Sigmoid colon (tissue), 7 donors: ENCODE data around the gene NCKAP5L. TPM values are rescaled to one million over a fixed set of nuclear protein-coding genes. Genes with fewer than 3 reads are reported as not detected.

Experiments
- DNase-seq: peaks from one replicate; pipeline ENCODE4 v3.0.0-alpha.2; 2019
- H3K27ac ChIP-seq, 4 donors: fragments of 200-600 bp; sonication (generic); one replicate each; pipeline ENCODE4 v1.5.1; 2016 to 2019; ENCODE audit warnings: mild to moderate bottlenecking in 1 of 4
- H3K27me3 ChIP-seq, 3 donors: fragments of 200-600 bp; sonication (generic); one replicate each; pipeline ENCODE4 v1.5.1; 2019; ENCODE audit warnings: mild to moderate bottlenecking in 1 of 3
- H3K36me3 ChIP-seq, 4 donors: fragments of 200-600 bp; sonication (generic); one replicate each; pipeline ENCODE4 v1.5.1; 2016 to 2019
- H3K4me1 ChIP-seq, 4 donors: fragments of 200-600 bp; sonication (generic); one replicate each; pipeline ENCODE4 v1.5.1; 2017 to 2019
- H3K4me3 ChIP-seq, 4 donors: fragments of 200-600 bp; sonication (generic); one replicate each; pipeline ENCODE4 v1.5.1; 2017 to 2019; ENCODE audit warnings: mild to moderate bottlenecking in 2 of 4, moderate library complexity in 1 of 4
- H3K9me3 ChIP-seq, 4 donors: fragments of 200-600 bp in 3 of 4; sonication (generic) in 3 of 4; one replicate each; pipeline versions ENCODE4 v1.5.1 to v1.6.1; 2013 to 2019
- EP300 ChIP-seq, 4 donors: sonication (generic); formaldehyde crosslinking; IDR thresholded peaks; one replicate each; pipeline ENCODE4 v1.6.1; 2017; ENCODE audit warnings: antibody characterized with exemption in 4 of 4
- POLR2A ChIP-seq, 2 donors: fragments of 450-650 bp; IDR thresholded peaks; one replicate each; pipeline ENCODE4 v1.6.1; 2016; ENCODE audit warnings: antibody characterized with exemption in 2 of 2, mild to moderate bottlenecking in 2 of 2, moderate library complexity in 2 of 2
- POLR2AphosphoS5 ChIP-seq, 4 donors: sonication (generic); formaldehyde crosslinking; IDR thresholded peaks; one replicate each; pipeline ENCODE4 v1.6.1; 2017; ENCODE audit warnings: antibody characterized with exemption in 4 of 4
- WGBS, 2 donors: extraction: QIAGEN DNeasy Blood & Tissue Kit; methylation state at CpG; one replicate each; pipeline ENCODE4 v1.1.7; 2013; 5-methylcytosine and 5-hydroxymethylcytosine counted together
- intact Hi-C: fragments of 100-400 bp; cut with DNase I; formaldehyde crosslinking; loops from one replicate; pipeline ENCODE4 v1.15.1; 2023
- polyA plus RNA-seq, 3 donors: library from polyadenylated mRNA; stranded (reverse); fragments of 200-250 nt; gene quantifications; one replicate each; pipeline ENCODE4 v1.2.3, GENCODE V29; 2013
- small RNA-seq, 3 donors: library from RNA; depleted of rRNA; stranded (forward); fragments of <200 nt; gene quantifications; one replicate each; pipeline ENCODE3, GENCODE V24; 2016
- total RNA-seq, 4 donors: library from RNA; depleted of rRNA; stranded (reverse); fragments of >200 nt; gene quantifications; one replicate each; pipeline ENCODE4 v1.1.0, GENCODE V29; 2016
- TF ChIP-seq, protein P1 (sequence below), 4 experiments: fragments of 450-650 bp in 3 of 4; fragments of 200-600 bp in 1 of 4; IDR thresholded peaks; one replicate each; pipeline ENCODE4 v1.5.1; 2016 to 2019; ENCODE audit warnings: antibody characterized with exemption in 4 of 4, mild to moderate bottlenecking in 3 of 4, moderate library complexity in 2 of 4
- donor health status: healthy with polysubstance abuse.
- donor health status: Bipolar disorder and iron deficiency.
- donor health status: healthy.

The NCKAP5L gene
- total and polyA plus RNA-seq, 7 donors: 0.92 to 23.3 (median 10.0) TPM

DNA sequence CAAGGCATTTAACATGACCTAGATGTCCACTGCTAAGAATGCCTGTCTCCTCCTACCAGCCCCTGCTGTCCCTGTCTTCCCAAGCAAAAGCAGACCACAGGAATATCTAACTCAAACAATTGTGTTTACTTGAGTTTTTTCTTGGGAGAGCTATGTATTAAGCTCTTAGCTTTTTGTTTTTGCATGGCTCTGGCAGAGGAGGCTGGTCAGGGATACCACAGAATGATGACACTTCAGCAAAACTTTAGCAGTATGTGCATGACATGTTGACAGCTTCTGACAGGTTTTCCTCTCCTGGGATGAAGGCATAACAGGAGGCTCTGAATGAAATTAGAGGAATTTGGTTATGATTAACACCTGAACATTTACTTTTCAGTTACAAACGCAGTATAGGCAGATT is 79.9 kb downstream of the NCKAP5L start:
- 32 to 54% methylated on average over 1 of the region's 1 CpG for WGBS, 2 donors
- intact Hi-C loops: no loop called here
- peaks cover 6 to 9% (median 7%) of the 10 kb centered on the region in 4 donors for H3K36me3 ChIP-seq
- no peak for DNase-seq
- no peak overlapping the region for H3K4me3 ChIP-seq
- no peaks in the 10 kb centered on the region for H3K9me3 ChIP-seq
- H3K27me3 ChIP-seq: no peaks in the 10 kb centered on the region
- H3K27ac ChIP-seq: no peak overlapping the region
- TF ChIP-seq POLR2AphosphoS5 (IDR thresholded peaks at IDR 0.05): no peak
- H3K4me1 ChIP-seq: peaks cover 0 to 91% (median 89%) of the 10 kb centered on the region in 4 donors

DNA sequence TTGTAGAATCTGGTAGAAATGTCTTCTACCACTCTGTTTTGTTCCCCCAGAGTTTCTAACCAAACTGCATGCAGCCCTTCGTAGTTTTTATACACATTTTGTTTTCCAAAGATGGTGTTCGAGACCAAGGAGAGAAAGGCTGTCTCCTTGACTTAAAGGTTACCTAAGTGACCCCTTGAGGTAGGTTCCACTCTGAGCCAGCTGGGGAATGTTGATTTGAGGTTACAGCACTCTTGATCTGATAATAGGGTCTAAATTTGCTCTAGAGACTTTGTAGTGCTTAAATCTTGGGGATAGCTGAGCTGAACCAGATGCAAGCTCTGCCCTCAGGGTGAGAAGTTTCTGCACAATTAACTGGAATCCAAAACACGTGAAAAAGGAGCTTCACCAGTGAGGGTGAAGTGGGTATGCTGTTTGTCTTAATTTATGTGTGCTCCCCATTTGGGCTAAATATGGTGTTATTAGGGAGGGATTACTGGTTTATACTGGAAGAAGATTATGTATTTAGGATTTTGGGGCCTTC is 83.8 kb downstream of the NCKAP5L start:
- peaks cover 0 to 67% (median 64%) of the 10 kb centered on the region in 4 donors for H3K4me1 ChIP-seq
- intact Hi-C loops: no loop called here
- H3K36me3 ChIP-seq: no peaks in the 10 kb centered on the region

DNA sequence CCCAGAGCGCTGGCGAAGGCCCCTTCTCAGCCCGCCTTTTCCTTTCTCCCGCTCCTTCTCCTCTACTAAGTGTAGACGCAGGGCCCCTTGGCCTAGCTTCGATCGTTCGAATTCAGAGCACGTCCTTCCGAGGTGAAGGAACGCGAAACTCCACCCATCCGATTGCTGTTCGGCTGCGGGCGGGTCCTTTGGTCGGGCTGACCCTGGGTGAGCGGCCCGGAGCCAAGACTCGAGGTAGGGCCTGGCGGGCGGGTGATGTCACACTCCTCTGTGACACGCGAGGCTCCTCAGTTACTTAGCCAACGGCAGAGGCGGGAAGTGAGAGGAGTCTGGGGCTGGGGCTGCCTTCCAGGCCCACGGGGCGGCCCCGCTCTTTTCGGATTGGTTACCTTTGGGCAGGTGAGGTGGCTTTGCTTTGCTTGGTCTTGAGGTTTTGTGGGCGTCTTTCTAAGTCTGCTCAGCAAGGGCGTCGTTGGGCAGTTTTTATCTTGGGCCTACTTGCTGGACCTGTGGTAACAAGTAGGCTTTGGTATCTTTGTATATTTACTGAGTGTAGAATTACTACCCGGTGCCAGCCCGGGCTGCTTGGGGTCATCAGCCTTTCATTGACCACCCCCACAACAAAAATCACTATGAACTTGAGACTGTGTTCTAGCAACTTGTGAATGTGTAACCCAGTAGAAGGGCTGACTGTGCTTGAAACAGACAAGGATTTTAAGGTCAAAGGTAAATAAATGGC is 86.2 kb downstream of the NCKAP5L start:
- H3K4me1 ChIP-seq: peaks cover 0 to 48% (median 47%) of the 10 kb centered on the region in 4 donors
- no peaks in the 10 kb centered on the region for H3K27me3 ChIP-seq
- DNase-seq: peak; percentile 93
- WGBS, 2 donors: 0% methylated on average over 35 of the region's 35 CpGs
- H3K27ac ChIP-seq: peak overlapping the region; percentile 92 to 98 (median 95)
- intact Hi-C loops: no loop called here
- TF ChIP-seq EP300 (IDR thresholded peaks at IDR 0.05): no peak
- peak in 1 of 4 donors; percentile 54 for TF ChIP-seq POLR2AphosphoS5 (IDR thresholded peaks at IDR 0.05)
- H3K9me3 ChIP-seq: no peaks in the 10 kb centered on the region
- H3K36me3 ChIP-seq: no peaks in the 10 kb centered on the region
- peak overlapping the region; percentile 78 to 92 (median 90) for H3K4me3 ChIP-seq

More for the DNA sequence above, 83.8 kb downstream of the NCKAP5L start:
- Histone ChIP-seq H3K9me3 (no peaks in the 10 kb centered on the region), H3K27ac (no peak overlapping the region), H3K27me3 (no peaks in the 10 kb centered on the region), H3K4me3 (no peak overlapping the region)
- no peak for DNase-seq
- 74 to 78% methylated on average over 3 of the region's 3 CpGs for WGBS, 2 donors
- TF ChIP-seq, protein P1, sequence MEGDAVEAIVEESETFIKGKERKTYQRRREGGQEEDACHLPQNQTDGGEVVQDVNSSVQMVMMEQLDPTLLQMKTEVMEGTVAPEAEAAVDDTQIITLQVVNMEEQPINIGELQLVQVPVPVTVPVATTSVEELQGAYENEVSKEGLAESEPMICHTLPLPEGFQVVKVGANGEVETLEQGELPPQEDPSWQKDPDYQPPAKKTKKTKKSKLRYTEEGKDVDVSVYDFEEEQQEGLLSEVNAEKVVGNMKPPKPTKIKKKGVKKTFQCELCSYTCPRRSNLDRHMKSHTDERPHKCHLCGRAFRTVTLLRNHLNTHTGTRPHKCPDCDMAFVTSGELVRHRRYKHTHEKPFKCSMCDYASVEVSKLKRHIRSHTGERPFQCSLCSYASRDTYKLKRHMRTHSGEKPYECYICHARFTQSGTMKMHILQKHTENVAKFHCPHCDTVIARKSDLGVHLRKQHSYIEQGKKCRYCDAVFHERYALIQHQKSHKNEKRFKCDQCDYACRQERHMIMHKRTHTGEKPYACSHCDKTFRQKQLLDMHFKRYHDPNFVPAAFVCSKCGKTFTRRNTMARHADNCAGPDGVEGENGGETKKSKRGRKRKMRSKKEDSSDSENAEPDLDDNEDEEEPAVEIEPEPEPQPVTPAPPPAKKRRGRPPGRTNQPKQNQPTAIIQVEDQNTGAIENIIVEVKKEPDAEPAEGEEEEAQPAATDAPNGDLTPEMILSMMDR (IDR thresholded peaks at IDR 0.05): no peak
- TF ChIP-seq POLR2A (IDR thresholded peaks at IDR 0.05): no peak
- no peak for TF ChIP-seq EP300 (IDR thresholded peaks at IDR 0.05)
- TF ChIP-seq POLR2AphosphoS5 (IDR thresholded peaks at IDR 0.05): no peak

Small RNA genes within 50 kb of the gene (small RNA-seq; reads per million reads assigned to genes)
- gene LSM6P2: 0 reads per million in 3 donors

Other genes with a start within 250 kb of the NCKAP5L start
- under 1 TPM in 2 of 4 donors, not detected in 2; 0.16 to 0.54 TPM for gene FAM186B, start 222.8 kb downstream of the NCKAP5L start, total RNA-seq
- gene FAM186B, start 222.8 kb downstream of the NCKAP5L start, polyA plus RNA-seq: under 1 TPM in 1 of 3 donors, not detected in 2; 0.22 TPM
- 10 to 100 TPM; 13.3 to 27.5 (median 21.0) TPM for gene PRPF40B, start 204.9 kb downstream of the NCKAP5L start, total RNA-seq
- 10 to 100 TPM in 1 of 3 donors, 1 to 10 TPM in 2; 1.4 to 11.3 (median 3.6) TPM for gene PRPF40B, start 204.9 kb downstream of the NCKAP5L start, polyA plus RNA-seq
- 10 to 100 TPM in 2 of 4 donors, 1 to 10 TPM in 2; 9.4 to 12.2 (median 11.0) TPM for gene FMNL3, start 121.0 kb downstream of the NCKAP5L start, total RNA-seq
- gene FMNL3, start 121.0 kb downstream of the NCKAP5L start, polyA plus RNA-seq: 10 to 100 TPM in 1 of 3 donors, 1 to 10 TPM in 2; 1.8 to 10.8 (median 2.4) TPM
- gene TMBIM6, start 86.9 kb downstream of the NCKAP5L start, total RNA-seq: 100 to 1,000 TPM; 191 to 248 (median 224) TPM
- 100 to 1,000 TPM in 2 of 3 donors, 10 to 100 TPM in 1; 93.7 to 384 (median 135) TPM for gene TMBIM6, start 86.9 kb downstream of the NCKAP5L start, polyA plus RNA-seq
- 1 to 10 TPM; 2.7 to 5.4 (median 3.9) TPM for gene BCDIN3D, start 14.7 kb upstream of the NCKAP5L start, total RNA-seq
- 1 to 10 TPM; 1.8 to 3.7 (median 2.1) TPM for gene BCDIN3D, start 14.7 kb upstream of the NCKAP5L start, polyA plus RNA-seq
- gene FAIM2, start 75.5 kb upstream of the NCKAP5L start, total RNA-seq: 10 to 100 TPM in 1 of 4 donors, 1 to 10 TPM in 3; 5.8 to 12.8 (median 7.5) TPM
- 1 to 10 TPM in 2 of 3 donors, not detected in 1; 1.2 to 5.6 TPM for gene FAIM2, start 75.5 kb upstream of the NCKAP5L start, polyA plus RNA-seq
- gene AQP2, start 122.3 kb upstream of the NCKAP5L start, total RNA-seq: not detected
- not detected for gene AQP2, start 122.3 kb upstream of the NCKAP5L start, polyA plus RNA-seq
- gene AQP5, start 133.5 kb upstream of the NCKAP5L start, total RNA-seq: not detected
- under 1 TPM in 1 of 3 donors, not detected in 2; 0.09 TPM for gene AQP5, start 133.5 kb upstream of the NCKAP5L start, polyA plus RNA-seq
- under 1 TPM; 0.14 to 0.83 (median 0.60) TPM for gene AQP6, start 144.5 kb upstream of the NCKAP5L start, total RNA-seq
- under 1 TPM in 1 of 3 donors, not detected in 2; 0.12 TPM for gene AQP6, start 144.5 kb upstream of the NCKAP5L start, polyA plus RNA-seq
- 10 to 100 TPM; 14.1 to 42.6 (median 27.0) TPM for gene RACGAP1, start 197.1 kb upstream of the NCKAP5L start, total RNA-seq
- gene RACGAP1, start 197.1 kb upstream of the NCKAP5L start, polyA plus RNA-seq: 10 to 100 TPM in 1 of 3 donors, 1 to 10 TPM in 2; 4.8 to 22.5 (median 8.3) TPM
- 1 to 10 TPM; 3.5 to 6.9 (median 5.2) TPM for gene ASIC1, start 229.2 kb upstream of the NCKAP5L start, total RNA-seq
- 1 to 10 TPM in 2 of 3 donors, not detected in 1; 1.3 to 1.6 TPM for gene ASIC1, start 229.2 kb upstream of the NCKAP5L start, polyA plus RNA-seq